PC-9 (cell line): ENCODE results near the gene SLC25A33. TPM values are rescaled to one million over a fixed set of nuclear protein-coding genes. Genes with fewer than 3 reads are reported as not detected.

Experiments used
- BruUV-seq: library from RNA; stranded (reverse); fragments of 400-500 nt; replicated peaks from 2 replicates; lab custom pipeline; 2021; lab: Mats Ljungman, UMichigan
- CTCF ChIA-PET: fragments of 300-600 bp; sonication (Branson Sonifier 250); formaldehyde crosslinking; loops from one replicate; lab custom pipeline; 2022; ENCODE audit warnings: antibody characterized with exemption; lab: Charles Lee
- POLR2A ChIA-PET: fragments of 300-600 bp; sonication (Branson Sonifier 250); formaldehyde crosslinking; loops from one replicate; lab custom pipeline; 2022; ENCODE audit warnings: antibody characterized with exemption; ENCODE audit not compliant: unreplicated experiment; lab: Charles Lee
- DNase-seq, 2 experiments: peaks; one replicate each; pipeline versions ENCODE4 v3.0.0 to v3.0.0-alpha.2; 2015 to 2022; ENCODE audit warnings: mixed read lengths in 1 of 2
- H2AFZ ChIP-seq: fragments of 200-600 bp; sonication (generic); 2 replicates; pipeline ENCODE4 v1.8.1; 2017; ENCODE audit warnings: antibody characterized with exemption
- H3F3A ChIP-seq: fragments of 200-600 bp; sonication (generic); 2 replicates; pipeline ENCODE4 v1.8.1; 2017; ENCODE audit warnings: antibody characterized with exemption, mild to moderate bottlenecking, low read depth; ENCODE audit not compliant: insufficient read depth
- H3K27ac ChIP-seq: fragments of 200-600 bp; sonication (generic); 2 replicates; pipeline ENCODE4 v1.6.1; 2016; ENCODE audit warnings: mixed run types
- H3K27me3 ChIP-seq: fragments of 200-600 bp; sonication (generic); 2 replicates; pipeline ENCODE4 v1.6.1; 2016; ENCODE audit warnings: low read depth, mixed run types; ENCODE audit not compliant: insufficient read depth
- H3K36me3 ChIP-seq: fragments of 200-600 bp; sonication (generic); 2 replicates; pipeline ENCODE4 v1.6.1; 2016; ENCODE audit warnings: low read depth, mixed run types
- H3K4me1 ChIP-seq: fragments of 200-600 bp; sonication (generic); replicated peaks from 2 replicates; pipeline ENCODE4 v1.6.1; 2016; ENCODE audit warnings: mixed run types; ENCODE audit not compliant: insufficient read depth
- H3K4me2 ChIP-seq: fragments of 200-600 bp; sonication (generic); 2 replicates; pipeline ENCODE4 v1.6.1; 2017; ENCODE audit warnings: mixed run types
- H3K4me3 ChIP-seq: fragments of 200-600 bp; sonication (generic); 2 replicates; pipeline ENCODE4 v1.6.1; 2016; ENCODE audit warnings: mixed run types
- H3K79me2 ChIP-seq: fragments of 200-600 bp; sonication (generic); 2 replicates; pipeline ENCODE4 v1.6.1; 2017; ENCODE audit warnings: low read depth, mixed run types
- H3K9me2 ChIP-seq: fragments of 200-600 bp; sonication (generic); 2 replicates; pipeline ENCODE4 v1.8.1; 2017; ENCODE audit warnings: mild to moderate bottlenecking; ENCODE audit not compliant: insufficient read depth
- H3K9me3 ChIP-seq: fragments of 200-600 bp; sonication (generic); 2 replicates; pipeline ENCODE4 v1.8.1; 2016; ENCODE audit warnings: low read depth; ENCODE audit not compliant: insufficient read depth
- H4K20me1 ChIP-seq: fragments of 200-600 bp; sonication (generic); 2 replicates; pipeline ENCODE4 v1.8.1; 2017; ENCODE audit not compliant: insufficient read depth
- CTCF ChIP-seq: fragments of 200-600 bp; sonication (generic); conservative IDR thresholded peaks from 2 replicates; pipeline ENCODE4 v1.6.1; 2017; ENCODE audit warnings: mixed run types, antibody characterized with exemption, mild to moderate bottlenecking, moderate library complexity
- EZH2 ChIP-seq: fragments of 200-600 bp; sonication (generic); IDR thresholded peaks from 2 replicates; pipeline ENCODE4 v1.8.0; 2017; ENCODE audit warnings: antibody characterized with exemption, low read depth
- intact Hi-C: fragments of 100-400 bp; cut with micrococcal nuclease; formaldehyde crosslinking; loops from one replicate; pipeline ENCODE4 v1.10.0; 2022; ENCODE audit not compliant: unreplicated experiment
- total RNA-seq: library from RNA; stranded (reverse); gene quantifications from 2 replicates; pipeline ENCODE4 v1.2.3, GENCODE V29; 2021

SLC25A33 gene
- total RNA-seq, 1 experiment from 2014 or later, result 3.0 TPM

DNA sequence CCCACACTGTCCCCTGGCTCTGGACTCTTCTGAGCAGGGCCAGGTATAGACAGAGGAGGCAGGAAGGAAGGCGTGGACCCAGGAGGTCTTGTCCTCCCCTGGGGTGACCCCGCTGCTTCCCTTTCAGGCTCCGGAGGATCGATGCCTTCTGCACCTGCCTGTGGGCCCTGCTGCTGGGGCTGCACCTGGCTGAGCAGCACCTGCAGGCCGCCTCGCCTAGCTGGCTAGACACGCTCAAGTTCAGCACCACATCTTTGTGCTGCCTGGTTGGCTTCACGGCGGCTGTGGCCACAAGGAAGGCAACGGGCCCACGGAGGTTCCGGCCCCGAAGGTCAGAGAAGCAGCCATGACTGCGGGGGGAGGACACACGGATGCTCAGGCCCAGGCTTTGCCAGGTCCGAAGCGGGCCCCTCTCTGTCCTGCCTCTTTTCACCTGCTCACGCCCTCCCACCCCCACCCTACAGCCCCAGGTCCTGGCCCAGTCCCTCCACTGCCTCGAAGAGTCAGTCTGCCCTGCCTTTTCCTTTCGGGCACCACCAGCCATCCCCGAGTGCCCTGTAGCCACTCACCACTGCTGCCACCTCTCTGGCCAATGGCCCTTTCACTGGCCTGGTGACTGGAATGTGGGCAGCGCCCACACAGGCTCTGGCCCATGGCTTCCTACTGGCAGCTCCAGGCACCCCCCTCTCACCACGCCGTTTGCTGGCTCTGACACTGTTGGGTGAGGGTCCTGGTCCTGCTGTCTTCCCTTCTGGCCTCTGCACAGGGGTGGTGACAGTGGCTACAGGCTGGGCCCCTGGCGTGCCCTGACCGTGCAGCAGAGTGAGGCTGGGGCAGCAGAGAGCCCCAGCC lies 62.9 kb downstream of the SLC25A33 start:
- Histone ChIP-seq H3K4me2 (no peak overlapping the region), H3K27ac (no peak overlapping the region), H3K4me1 (no peaks in the 10 kb centered on the region), H3K79me2 (no peaks in the 10 kb centered on the region), H4K20me1 (no peaks in the 10 kb centered on the region), H3K27me3 (no peaks in the 10 kb centered on the region), H3F3A (no peaks in the 10 kb centered on the region), H3K36me3 (no peaks in the 10 kb centered on the region), H3K9me3 (no peaks in the 10 kb centered on the region), H3K9me2 (no peaks in the 10 kb centered on the region), H3K4me3 (no peak overlapping the region), H2AFZ (no peak overlapping the region)
- BruUV-seq, result no TSS peak
- no peak for TF ChIP-seq EZH2
- no peak for TF ChIP-seq CTCF
- ChIA-PET POLR2A (no interaction called here), CTCF (no interaction called here)
- no peak for DNase-seq
- intact Hi-C loops, result no loop called here

GRCh38 chr1:9602794-9603167 lies 63.5 kb downstream of the SLC25A33 start:
- TF ChIP-seq CTCF, result no peak
- no peak for TF ChIP-seq EZH2

DNA sequence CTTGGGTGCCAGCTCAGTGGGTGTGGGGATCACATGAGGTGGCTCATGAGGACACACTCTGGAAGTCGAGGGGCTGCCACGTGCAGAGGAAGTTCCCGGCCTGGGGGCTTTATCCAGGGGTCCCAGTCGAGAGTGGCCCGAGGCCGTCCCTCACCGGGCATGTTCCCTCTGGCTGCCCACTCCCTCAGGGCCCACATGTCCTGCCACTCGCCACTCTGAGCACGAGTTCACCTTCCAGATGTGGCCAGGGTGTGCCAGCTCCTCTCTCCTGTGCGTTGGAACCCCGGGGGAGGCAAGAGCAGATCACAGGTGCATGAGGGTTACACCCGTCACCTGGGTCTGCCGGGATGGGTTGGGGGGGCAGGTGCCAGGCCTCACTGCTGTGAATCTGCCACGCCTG lies 64.0 kb downstream of the SLC25A33 start:
- Histone ChIP-seq H3K79me2 (no peaks in the 10 kb centered on the region), H3K4me1 (no peaks in the 10 kb centered on the region), H3K9me2 (no peaks in the 10 kb centered on the region), H3K27me3 (no peaks in the 10 kb centered on the region), H3K27ac (no peak overlapping the region), H3K36me3 (no peaks in the 10 kb centered on the region), H3K9me3 (no peaks in the 10 kb centered on the region), H4K20me1 (no peaks in the 10 kb centered on the region), H3K4me2 (no peak overlapping the region), H2AFZ (no peak overlapping the region), H3K4me3 (no peak overlapping the region), H3F3A (no peaks in the 10 kb centered on the region)
- CTCF ChIA-PET, result no interaction called here
- BruUV-seq, result no TSS peak
- intact Hi-C loops, result no loop called here
- TF ChIP-seq EZH2 (no peak), CTCF (no peak)
- no peak for DNase-seq
- POLR2A ChIA-PET, result no interaction called here

More at GRCh38 chr1:9602794-9603167, 63.5 kb downstream of the SLC25A33 start:
- H2AFZ ChIP-seq, result no peak overlapping the region
- ChIA-PET POLR2A (no interaction called here), CTCF (no interaction called here)
- intact Hi-C loops, result no loop called here
- no peaks in the 10 kb centered on the region for H3K9me3 ChIP-seq
- no peaks in the 10 kb centered on the region for H3K9me2 ChIP-seq
- H3K27me3 ChIP-seq, result no peaks in the 10 kb centered on the region
- no TSS peak for BruUV-seq
- H3K4me3 ChIP-seq, result no peak overlapping the region
- H3K79me2 ChIP-seq, result no peaks in the 10 kb centered on the region
- H3K27ac ChIP-seq, result no peak overlapping the region
- H4K20me1 ChIP-seq, result no peaks in the 10 kb centered on the region
- DNase-seq, result no peak
- no peaks in the 10 kb centered on the region for H3F3A ChIP-seq
- no peaks in the 10 kb centered on the region for H3K36me3 ChIP-seq
- H3K4me2 ChIP-seq, result no peak overlapping the region
- H3K4me1 ChIP-seq, result no peaks in the 10 kb centered on the region
